HEK293 (cell line): ENCODE measurements around the gene ZDHHC13.

ENCODE experiments used
- CTCF ChIA-PET: fragments of 350-600 bp; formaldehyde crosslinking; extraction: SDS; loops from one replicate; lab custom pipeline; 2021; ENCODE audit warnings: antibody characterized with exemption; lab: Yijun Ruan, JAX
- POLR2A ChIA-PET: fragments of 300-600 bp; formaldehyde crosslinking; extraction: SDS; loops from one replicate; lab custom pipeline; 2020; ENCODE audit warnings: antibody characterized with exemption, inconsistent platforms; lab: Yijun Ruan, JAX
- H3K27ac ChIP-seq: fragments of 200-500 bp; sonication (Bioruptor generic); 2 replicates; pipeline ENCODE4 v1.5.1; 2014; ENCODE audit warnings: low read depth, low read length, control low read depth, inconsistent platforms; ENCODE audit errors: extremely low read depth
- H3K36me3 ChIP-seq, 2 experiments: fragments of 200-500 bp in 1 of 2; sonication (Bioruptor generic) in 1 of 2; 1 replicate in 1 of 2; 2 replicates in 1 of 2; pipeline ENCODE4 v1.5.1; 2014 to 2017; ENCODE audit warnings: inconsistent platforms in 2 of 2, low read length in 2 of 2; ENCODE audit not compliant: control insufficient read depth in 2 of 2, insufficient read depth in 1 of 2
- H3K4me1 ChIP-seq: fragments of 200-500 bp; sonication (Bioruptor generic); 2 replicates; pipeline ENCODE4 v1.5.1; 2014; ENCODE audit warnings: mild to moderate bottlenecking, low read length, inconsistent platforms; ENCODE audit not compliant: control insufficient read depth, insufficient read depth
- H3K4me3 ChIP-seq: 2 replicates; pipeline ENCODE4 v1.5.1; 2011; ENCODE audit warnings: low read depth, mild to moderate bottlenecking, control low read depth, low read length, moderate library complexity
- H3K9me3 ChIP-seq: fragments of 200-500 bp; sonication (Bioruptor generic); 2 replicates; pipeline ENCODE4 v1.5.1; 2014; ENCODE audit warnings: low read depth, low read length, inconsistent platforms; ENCODE audit not compliant: control insufficient read depth, insufficient read depth
- BCL11A ChIP-seq: fragments of 450-650 bp; formaldehyde crosslinking; IDR thresholded peaks from 2 replicates; pipeline ENCODE4 v1.5.1; 2016; ENCODE audit warnings: low read depth, missing biosample characterization, missing genetic modification characterization
- OVOL3 ChIP-seq: fragments of 450-650 bp; formaldehyde crosslinking; IDR thresholded peaks from 2 replicates; pipeline ENCODE4 v1.5.1; 2016; ENCODE audit warnings: missing biosample characterization, missing genetic modification characterization
- RBAK ChIP-seq: fragments of 450-650 bp; formaldehyde crosslinking; IDR thresholded peaks from 2 replicates; pipeline ENCODE4 v1.5.1; 2016; ENCODE audit warnings: missing biosample characterization, missing genetic modification characterization
- REPIN1 ChIP-seq: fragments of 450-650 bp; formaldehyde crosslinking; IDR thresholded peaks from 2 replicates; pipeline ENCODE4 v1.5.1; 2017; ENCODE audit warnings: missing biosample characterization, missing genetic modification characterization, low read depth
- ZBTB11 ChIP-seq: fragments of 450-650 bp; formaldehyde crosslinking; conservative IDR thresholded peaks from 2 replicates; pipeline ENCODE4 v1.5.1; 2016; ENCODE audit warnings: low read depth, missing biosample characterization, missing genetic modification characterization
- ZEB2 ChIP-seq: fragments of 450-650 bp; formaldehyde crosslinking; IDR thresholded peaks from 2 replicates; pipeline ENCODE4 v1.5.1; 2016; ENCODE audit warnings: missing biosample characterization, missing genetic modification characterization
- ZFP37 ChIP-seq: fragments of 450-650 bp; formaldehyde crosslinking; IDR thresholded peaks from 2 replicates; pipeline ENCODE4 v1.5.1; 2016; ENCODE audit warnings: missing biosample characterization, missing genetic modification characterization
- ZNF175 ChIP-seq: fragments of 450-650 bp; formaldehyde crosslinking; IDR thresholded peaks from 2 replicates; pipeline ENCODE4 v1.5.1; 2016; ENCODE audit warnings: missing biosample characterization, missing genetic modification characterization
- ZNF394 ChIP-seq: fragments of 450-650 bp; formaldehyde crosslinking; IDR thresholded peaks from 2 replicates; pipeline ENCODE4 v1.5.1; 2016; ENCODE audit warnings: missing biosample characterization, missing genetic modification characterization, mild to moderate bottlenecking, moderate library complexity, borderline replicate concordance
- ZNF398 ChIP-seq: fragments of 450-650 bp; formaldehyde crosslinking; IDR thresholded peaks from 2 replicates; pipeline ENCODE4 v1.5.1; 2017; ENCODE audit warnings: missing biosample characterization, missing genetic modification characterization
- ZNF544 ChIP-seq: fragments of 450-650 bp; formaldehyde crosslinking; IDR thresholded peaks from 2 replicates; pipeline ENCODE4 v1.5.0; 2017; ENCODE audit warnings: missing biosample characterization, missing genetic modification characterization
- ZNF561 ChIP-seq: fragments of 450-650 bp; IDR thresholded peaks from 2 replicates; pipeline ENCODE4 v1.5.1; 2018; ENCODE audit warnings: missing biosample characterization, missing genetic modification characterization, borderline replicate concordance
- ZNF670 ChIP-seq: fragments of 450-650 bp; formaldehyde crosslinking; IDR thresholded peaks from 2 replicates; pipeline ENCODE4 v1.5.1; 2016; ENCODE audit warnings: missing biosample characterization, missing genetic modification characterization, low read depth
- ZNF792 ChIP-seq: fragments of 450-650 bp; formaldehyde crosslinking; IDR thresholded peaks from 2 replicates; pipeline ENCODE4 v1.5.1; 2016; ENCODE audit warnings: missing biosample characterization, missing genetic modification characterization
- TF ChIP-seq, protein P1 (sequence below): fragments of 450-650 bp; formaldehyde crosslinking; IDR thresholded peaks from 2 replicates; pipeline ENCODE4 v1.5.1; 2016; ENCODE audit warnings: missing biosample characterization, missing genetic modification characterization
- TF ChIP-seq, protein P2 (sequence below): fragments of 450-650 bp; formaldehyde crosslinking; IDR thresholded peaks from 2 replicates; pipeline ENCODE4; 2016; ENCODE audit warnings: missing biosample characterization, missing genetic modification characterization
- TF ChIP-seq, protein P3 (sequence below): fragments of 450-650 bp; formaldehyde crosslinking; IDR thresholded peaks from 2 replicates; pipeline ENCODE4 v1.5.1; 2016; ENCODE audit warnings: missing biosample characterization, missing genetic modification characterization
- TF ChIP-seq, protein P4 (sequence below): fragments of 450-650 bp; formaldehyde crosslinking; IDR thresholded peaks from 2 replicates; pipeline ENCODE4 v1.5.1; 2016; ENCODE audit warnings: missing biosample characterization, missing genetic modification characterization
- TF ChIP-seq, protein P5 (sequence below): fragments of 450-650 bp; formaldehyde crosslinking; IDR thresholded peaks from 2 replicates; pipeline ENCODE4 v1.5.1; 2017; ENCODE audit warnings: missing biosample characterization, missing genetic modification characterization

The ZDHHC13 gene

DNA sequence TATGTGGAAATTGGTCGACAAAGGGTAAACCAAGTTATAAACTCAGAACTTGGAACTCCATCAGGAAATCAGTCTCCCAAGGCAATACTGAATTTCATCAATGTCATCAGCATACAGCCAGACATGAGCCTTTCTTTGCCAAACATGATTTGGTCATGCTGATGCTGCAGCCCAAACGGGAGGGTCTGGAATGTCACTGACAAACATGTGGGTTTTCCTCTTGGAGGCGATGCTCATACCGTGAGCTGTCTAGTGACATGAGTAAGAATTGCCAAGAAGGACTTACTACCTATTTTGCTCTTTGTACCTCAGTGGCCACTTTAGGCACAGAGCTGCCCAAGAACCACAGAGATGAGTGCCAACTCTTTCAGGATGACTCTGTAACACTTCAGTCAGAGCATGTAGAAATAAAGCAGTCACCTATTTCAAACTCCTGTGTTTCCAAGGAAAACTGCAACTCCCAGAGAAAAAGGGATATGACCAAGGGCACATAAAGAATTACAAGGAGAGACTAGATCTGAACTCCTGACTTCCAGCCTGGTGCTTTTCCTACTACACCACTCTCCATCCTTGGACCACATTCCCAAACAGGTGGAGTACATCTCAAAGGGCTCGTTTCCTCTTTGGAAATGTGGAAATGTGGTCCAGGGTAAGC is 32.2 kb upstream of the ZDHHC13 start:
- TF ChIP-seq, protein P1, sequence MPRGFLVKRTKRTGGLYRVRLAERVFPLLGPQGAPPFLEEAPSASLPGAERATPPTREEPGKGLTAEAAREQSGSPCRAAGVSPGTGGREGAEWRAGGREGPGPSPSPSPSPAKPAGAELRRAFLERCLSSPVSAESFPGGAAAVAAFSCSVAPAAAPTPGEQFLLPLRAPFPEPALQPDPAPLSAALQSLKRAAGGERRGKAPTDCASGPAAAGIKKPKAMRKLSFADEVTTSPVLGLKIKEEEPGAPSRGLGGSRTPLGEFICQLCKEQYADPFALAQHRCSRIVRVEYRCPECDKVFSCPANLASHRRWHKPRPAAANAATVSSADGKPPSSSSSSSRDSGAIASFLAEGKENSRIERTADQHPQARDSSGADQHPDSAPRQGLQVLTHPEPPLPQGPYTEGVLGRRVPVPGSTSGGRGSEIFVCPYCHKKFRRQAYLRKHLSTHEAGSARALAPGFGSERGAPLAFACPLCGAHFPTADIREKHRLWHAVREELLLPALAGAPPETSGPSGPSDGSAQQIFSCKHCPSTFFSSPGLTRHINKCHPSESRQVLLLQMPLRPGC (tag by site-specific recombination), result no peak
- TF ChIP-seq, protein P2, sequence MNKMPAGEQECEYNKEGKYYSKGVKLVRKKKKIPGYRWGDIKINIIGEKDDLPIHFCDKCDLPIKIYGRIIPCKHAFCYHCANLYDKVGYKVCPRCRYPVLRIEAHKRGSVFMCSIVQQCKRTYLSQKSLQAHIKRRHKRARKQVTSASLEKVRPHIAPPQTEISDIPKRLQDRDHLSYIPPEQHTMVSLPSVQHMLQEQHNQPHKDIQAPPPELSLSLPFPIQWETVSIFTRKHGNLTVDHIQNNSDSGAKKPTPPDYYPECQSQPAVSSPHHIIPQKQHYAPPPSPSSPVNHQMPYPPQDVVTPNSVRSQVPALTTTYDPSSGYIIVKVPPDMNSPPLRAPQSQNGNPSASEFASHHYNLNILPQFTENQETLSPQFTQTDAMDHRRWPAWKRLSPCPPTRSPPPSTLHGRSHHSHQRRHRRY (tag by site-specific recombination), result no peak
- TF ChIP-seq BCL11A (tag by site-specific recombination) (no peak), ZNF561 (tag by site-specific recombination) (no peak), ZEB2 (tag by site-specific recombination) (no peak), OVOL3 (tag by site-specific recombination) (no peak), REPIN1 (tag by site-specific recombination) (no peak), ZNF544 (tag by site-specific recombination) (no peak), RBAK (tag by site-specific recombination) (no peak), ZNF670 (tag by site-specific recombination) (no peak), ZBTB11 (tag by site-specific recombination) (no peak), ZNF394 (tag by site-specific recombination) (no peak), ZFP37 (tag by site-specific recombination) (no peak), ZNF398 (no peak), ZNF792 (tag by site-specific recombination) (no peak), ZNF175 (tag by site-specific recombination) (no peak)
- TF ChIP-seq, protein P3, sequence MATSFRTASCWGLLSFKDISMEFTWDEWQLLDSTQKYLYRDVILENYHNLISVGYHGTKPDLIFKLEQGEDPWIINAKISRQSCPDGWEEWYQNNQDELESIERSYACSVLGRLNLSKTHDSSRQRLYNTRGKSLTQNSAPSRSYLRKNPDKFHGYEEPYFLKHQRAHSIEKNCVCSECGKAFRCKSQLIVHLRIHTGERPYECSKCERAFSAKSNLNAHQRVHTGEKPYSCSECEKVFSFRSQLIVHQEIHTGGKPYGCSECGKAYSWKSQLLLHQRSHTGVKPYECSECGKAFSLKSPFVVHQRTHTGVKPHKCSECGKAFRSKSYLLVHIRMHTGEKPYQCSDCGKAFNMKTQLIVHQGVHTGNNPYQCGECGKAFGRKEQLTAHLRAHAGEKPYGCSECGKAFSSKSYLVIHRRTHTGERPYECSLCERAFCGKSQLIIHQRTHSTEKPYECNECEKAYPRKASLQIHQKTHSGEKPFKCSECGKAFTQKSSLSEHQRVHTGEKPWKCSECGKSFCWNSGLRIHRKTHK (tag by site-specific recombination), result no peak
- TF ChIP-seq, protein P4, sequence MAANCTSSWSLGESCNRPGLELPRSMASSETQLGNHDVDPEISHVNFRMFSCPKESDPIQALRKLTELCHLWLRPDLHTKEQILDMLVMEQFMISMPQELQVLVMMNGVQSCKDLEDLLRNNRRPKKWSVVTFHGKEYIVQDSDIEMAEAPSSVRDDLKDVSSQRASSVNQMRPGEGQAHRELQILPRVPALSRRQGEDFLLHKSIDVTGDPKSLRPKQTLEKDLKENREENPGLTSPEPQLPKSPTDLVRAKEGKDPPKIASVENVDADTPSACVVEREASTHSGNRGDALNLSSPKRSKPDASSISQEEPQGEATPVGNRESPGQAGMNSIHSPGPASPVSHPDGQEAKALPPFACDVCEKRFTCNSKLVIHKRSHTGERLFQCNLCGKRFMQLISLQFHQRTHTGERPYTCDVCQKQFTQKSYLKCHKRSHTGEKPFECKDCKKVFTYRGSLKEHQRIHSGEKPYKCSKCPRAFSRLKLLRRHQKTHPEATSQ (tag by site-specific recombination), result no peak
- TF ChIP-seq, protein P5, sequence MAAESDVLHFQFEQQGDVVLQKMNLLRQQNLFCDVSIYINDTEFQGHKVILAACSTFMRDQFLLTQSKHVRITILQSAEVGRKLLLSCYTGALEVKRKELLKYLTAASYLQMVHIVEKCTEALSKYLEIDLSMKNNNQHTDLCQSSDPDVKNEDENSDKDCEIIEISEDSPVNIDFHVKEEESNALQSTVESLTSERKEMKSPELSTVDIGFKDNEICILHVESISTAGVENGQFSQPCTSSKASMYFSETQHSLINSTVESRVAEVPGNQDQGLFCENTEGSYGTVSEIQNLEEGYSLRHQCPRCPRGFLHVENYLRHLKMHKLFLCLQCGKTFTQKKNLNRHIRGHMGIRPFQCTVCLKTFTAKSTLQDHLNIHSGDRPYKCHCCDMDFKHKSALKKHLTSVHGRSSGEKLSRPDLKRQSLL (tag by site-specific recombination), result no peak
- CTCF ChIA-PET, result interaction anchor here (2.5 to 3.9 kb wide), 2 partner anchors 8 to 14 kb away, joined by 13 to 16 read pairs; no protein-coding TSS in a partner anchor
- no peaks in the 10 kb centered on the region for H3K9me3 ChIP-seq
- H3K36me3 ChIP-seq, result no peaks in the 10 kb centered on the region
- H3K4me3 ChIP-seq, result no peak overlapping the region
- H3K27ac ChIP-seq, result no peak overlapping the region
- POLR2A ChIA-PET, result no interaction called here
- H3K4me1 ChIP-seq, result no peaks in the 10 kb centered on the region
